Lower leg skin (tissue), 4 donors: Measurements from ENCODE around the gene THUMPD2. TPM values are rescaled to one million over a fixed set of nuclear protein-coding genes. Genes with fewer than 3 reads are reported as not detected.

Experiments
- DNase-seq, 2 donors: peaks; one replicate each; pipeline ENCODE4 v3.0.0-alpha.2; 2019; ENCODE audit warnings: low spot score in 2 of 2
- H3K4me3 ChIP-seq: fragments of 200-600 bp; sonication (generic); 2 replicates; pipeline ENCODE4 v1.5.1; 2017; ENCODE audit warnings: mild to moderate bottlenecking, low read depth; ENCODE audit not compliant: poor library complexity, severe bottlenecking
- CTCF ChIP-seq, 3 donors: fragments of 450-650 bp; IDR thresholded peaks; one replicate each; pipeline ENCODE4 v1.5.1; 2016; ENCODE audit warnings: antibody characterized with exemption in 3 of 3, mild to moderate bottlenecking in 3 of 3, moderate library complexity in 2 of 3
- POLR2A ChIP-seq, 2 donors: fragments of 450-650 bp; IDR thresholded peaks; one replicate each; pipeline ENCODE4 v1.6.1; 2016 to 2017; ENCODE audit warnings: antibody characterized with exemption in 2 of 2, mild to moderate bottlenecking in 1 of 2, moderate library complexity in 1 of 2
- WGBS, 2 donors: methylation state at CpG; one replicate each; pipeline ENCODE4 v1.1.5; 2018; 5-methylcytosine and 5-hydroxymethylcytosine counted together
- intact Hi-C: fragments of 100-400 bp; cut with DNase I; formaldehyde crosslinking; loops from one replicate; pipeline ENCODE4 v1.15.0; 2023; ENCODE audit warnings: low total_unique reads
- total RNA-seq, 4 donors: library from RNA; depleted of rRNA; stranded (reverse); fragments of >200 nt; gene quantifications; one replicate each; pipeline ENCODE4 v1.1.0, GENCODE V29; 2016

Gene THUMPD2
- total RNA-seq, 4 donors from 2014 or later: 11.1 to 18.0 (median 14.7) TPM

- 61 to 65% methylated on average over 6 of the region's 6 CpGs for WGBS, 2 donors
Measured at GRCh38 chr2:39686456-39686855, 92.6 kb downstream of the THUMPD2 start.

More at GRCh38 chr2:39686456-39686855, 92.6 kb downstream of the THUMPD2 start:
- no peak overlapping the region for H3K4me3 ChIP-seq
- no peak for DNase-seq
- TF ChIP-seq POLR2A (IDR thresholded peaks at IDR 0.05) (no peak), CTCF (IDR thresholded peaks at IDR 0.05) (no peak)
- intact Hi-C loops: no loop called here

Other genes starting within 250 kb of the THUMPD2 start
- 1 to 10 TPM in 2 of 4 donors, under 1 TPM in 2; 0.68 to 1.4 (median 1.1) TPM for gene TMEM178A, start 113.3 kb downstream of the THUMPD2 start, total RNA-seq